Measurements from ENCODE around the gene PDE8A.

PDE8A gene

DNA sequence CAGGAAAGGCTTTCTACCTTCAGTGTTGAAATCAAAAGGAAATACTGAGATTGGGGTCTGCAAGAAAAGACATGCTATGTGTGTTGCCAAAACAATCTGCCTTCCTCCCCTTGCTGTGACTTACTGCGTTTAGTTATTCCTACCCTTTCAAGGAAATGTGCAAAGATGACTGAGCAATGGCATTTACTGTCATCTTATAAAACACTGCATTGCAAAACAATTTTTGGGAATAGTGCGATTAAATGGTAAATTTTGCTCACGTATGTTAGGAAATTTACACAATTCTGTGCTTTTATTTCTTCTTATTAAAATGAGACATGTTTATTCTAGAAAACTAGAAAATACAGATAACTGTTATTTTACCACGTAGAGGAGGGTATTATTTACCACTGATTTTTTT is 45.8 kb downstream of the PDE8A start:
- no peaks in the 10 kb centered on the region for H3K27me3 ChIP-seq (ENCODE audit: low read depth, low read length)
- H3K4me1 ChIP-seq (ENCODE audit: control insufficient read depth in 1 of 2, insufficient read depth in 2 of 2, low read length in 2 of 2), result peaks cover 25 to 46% of the 10 kb centered on the region in 2 donors
- peak overlapping the region; percentile 42 for H3K27ac ChIP-seq (ENCODE audit: low read length)
- no peaks in the 10 kb centered on the region for H3K36me3 ChIP-seq (ENCODE audit: control insufficient read depth in 1 of 2, insufficient read depth in 2 of 2, low read length in 2 of 2)
- no peak overlapping the region for H3K4me3 ChIP-seq (ENCODE audit: low read depth in 1 of 2, low read length in 2 of 2)
- no peaks in the 10 kb centered on the region for H3K9me3 ChIP-seq (ENCODE audit: control insufficient read depth in 1 of 2, low read length in 2 of 2)

DNA sequence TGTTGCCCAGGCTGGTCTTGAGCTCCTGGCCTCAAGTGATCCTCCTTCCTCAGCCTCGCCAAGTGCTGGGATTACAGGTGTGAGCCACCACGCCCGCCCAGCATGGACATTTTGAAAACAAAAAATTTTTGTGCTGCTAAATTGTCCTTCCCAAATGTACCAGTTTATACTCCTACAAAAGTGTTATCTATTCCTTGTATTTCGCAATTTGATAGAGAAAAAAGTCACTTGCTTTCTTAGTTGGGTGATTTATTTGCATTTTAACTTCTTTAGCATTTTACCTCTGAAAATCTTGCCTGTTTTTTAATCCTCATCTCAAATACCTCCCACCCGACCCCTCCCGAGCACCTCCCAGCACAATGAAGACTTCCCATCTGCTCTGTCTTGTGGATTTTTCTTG is 46.8 kb downstream of the PDE8A start:
- no peaks in the 10 kb centered on the region for H3K36me3 ChIP-seq (ENCODE audit: control insufficient read depth in 1 of 2, insufficient read depth in 2 of 2, low read length in 2 of 2)
- no peaks in the 10 kb centered on the region for H3K9me3 ChIP-seq (ENCODE audit: control insufficient read depth in 1 of 2, low read length in 2 of 2)
- no peaks in the 10 kb centered on the region for H3K27me3 ChIP-seq (ENCODE audit: low read depth, low read length)
- H3K27ac ChIP-seq (ENCODE audit: low read length), result no peak overlapping the region
- peaks cover 31 to 46% of the 10 kb centered on the region in 2 donors for H3K4me1 ChIP-seq (ENCODE audit: control insufficient read depth in 1 of 2, insufficient read depth in 2 of 2, low read length in 2 of 2)
- H3K4me3 ChIP-seq (ENCODE audit: low read depth in 1 of 2, low read length in 2 of 2), result no peak overlapping the region

DNA sequence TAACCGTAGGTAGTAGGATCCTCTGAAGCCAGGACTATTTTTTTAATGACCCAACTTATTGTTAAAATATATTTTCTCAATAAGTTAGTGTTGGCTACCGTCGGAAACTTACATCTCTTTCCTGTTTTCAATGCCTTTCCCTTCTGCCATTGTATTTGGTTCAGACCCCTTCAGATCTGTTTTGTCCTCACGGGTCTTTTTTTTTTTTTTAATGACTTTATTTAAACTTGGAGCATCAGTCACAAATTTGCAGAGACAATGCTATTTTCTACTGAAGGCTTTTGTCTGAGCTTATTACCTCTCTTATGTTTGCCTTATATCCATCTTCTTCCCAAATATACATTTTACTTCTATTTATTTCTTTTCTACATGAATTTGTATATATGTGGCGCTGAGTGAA is 47.6 kb downstream of the PDE8A start:
- H3K36me3 ChIP-seq (ENCODE audit: control insufficient read depth in 1 of 2, insufficient read depth in 2 of 2, low read length in 2 of 2), result no peaks in the 10 kb centered on the region
- no peaks in the 10 kb centered on the region for H3K9me3 ChIP-seq (ENCODE audit: control insufficient read depth in 1 of 2, low read length in 2 of 2)
- no peak overlapping the region for H3K27ac ChIP-seq (ENCODE audit: low read length)
- H3K4me3 ChIP-seq (ENCODE audit: low read depth in 1 of 2, low read length in 2 of 2), result no peak overlapping the region
- H3K27me3 ChIP-seq (ENCODE audit: low read depth, low read length), result no peaks in the 10 kb centered on the region
- peaks cover 31 to 46% of the 10 kb centered on the region in 2 donors for H3K4me1 ChIP-seq (ENCODE audit: control insufficient read depth in 1 of 2, insufficient read depth in 2 of 2, low read length in 2 of 2)

DNA sequence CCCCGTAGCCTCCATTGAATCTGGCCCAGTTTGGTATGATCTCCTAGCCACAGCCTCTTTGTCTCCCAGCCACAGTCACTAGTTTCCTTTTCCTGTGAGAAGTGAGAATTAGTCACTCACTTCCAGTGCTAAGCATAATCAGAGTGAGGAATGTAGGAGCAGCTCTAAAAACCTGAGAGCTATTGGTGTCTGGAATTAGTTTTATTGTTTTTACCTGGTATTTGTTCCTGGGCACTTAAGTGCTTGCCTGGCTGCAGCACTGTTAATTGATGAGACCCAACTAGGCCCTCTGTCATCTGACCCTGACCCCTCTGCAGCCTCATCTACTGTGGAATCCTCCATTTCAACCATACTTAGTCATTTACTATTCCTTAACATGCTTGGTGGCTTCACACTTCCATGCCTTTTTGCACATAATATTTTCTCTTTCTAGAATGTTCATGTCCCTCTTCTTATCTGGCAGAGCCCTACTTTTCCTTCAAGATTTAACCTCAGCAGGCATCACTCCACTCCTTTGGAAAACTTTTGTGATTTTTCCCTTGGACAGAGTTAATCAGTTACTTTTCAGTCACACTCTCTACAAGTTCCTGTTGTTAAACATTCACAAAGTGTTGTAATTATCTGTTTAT is 48.8 kb downstream of the PDE8A start:
- Histone ChIP-seq H3K27ac (ENCODE audit: low read length) (peak overlapping the region; percentile 69), H3K27me3 (ENCODE audit: low read depth, low read length) (no peaks in the 10 kb centered on the region), H3K4me1 (ENCODE audit: control insufficient read depth in 1 of 2, insufficient read depth in 2 of 2, low read length in 2 of 2) (peaks cover 26 to 37% of the 10 kb centered on the region in 2 donors), H3K9me3 (ENCODE audit: control insufficient read depth in 1 of 2, low read length in 2 of 2) (no peaks in the 10 kb centered on the region), H3K36me3 (ENCODE audit: control insufficient read depth in 1 of 2, insufficient read depth in 2 of 2, low read length in 2 of 2) (no peaks in the 10 kb centered on the region), H3K4me3 (ENCODE audit: low read depth in 1 of 2, low read length in 2 of 2) (no peak overlapping the region)

DNA sequence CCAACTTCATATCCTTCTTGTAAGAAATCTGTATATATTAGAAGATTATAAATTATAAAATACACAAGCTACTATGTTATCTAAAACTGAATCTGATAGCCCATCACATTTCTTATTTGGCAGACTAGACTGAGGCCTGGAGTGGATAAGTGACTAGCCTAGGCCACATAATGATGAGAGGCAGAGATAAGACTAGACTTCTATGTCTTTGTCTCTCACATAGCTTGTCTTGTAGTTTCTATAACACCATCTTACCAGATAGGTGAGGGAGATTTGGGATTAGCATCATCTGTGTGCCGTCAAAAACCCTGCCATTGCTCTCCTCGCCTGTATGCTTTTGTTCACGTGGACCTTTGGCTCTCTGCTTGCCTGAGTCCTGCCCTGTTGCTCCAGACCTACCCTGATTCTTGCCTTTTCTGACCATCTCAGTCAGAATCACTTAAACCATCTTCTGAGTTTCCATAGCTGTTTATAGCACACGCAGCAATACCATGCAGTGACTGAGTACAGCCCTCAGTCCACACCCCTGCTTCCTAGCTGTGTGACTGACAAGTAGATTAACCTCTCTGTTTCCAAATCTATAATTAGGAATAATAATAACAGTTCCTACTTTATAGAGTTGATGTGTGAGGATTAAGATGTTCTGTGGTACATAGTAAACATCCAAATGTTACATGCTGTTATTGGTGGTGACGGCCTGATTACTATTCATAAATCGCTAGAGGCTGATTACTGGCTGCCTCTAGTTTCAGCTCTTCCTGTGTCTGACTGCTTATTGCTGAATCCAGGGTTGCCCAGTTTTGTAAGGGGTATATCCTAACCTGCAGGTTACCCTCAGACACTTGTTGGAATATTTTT is 49.7 kb downstream of the PDE8A start:
- H3K36me3 ChIP-seq (ENCODE audit: control insufficient read depth in 1 of 2, insufficient read depth in 2 of 2, low read length in 2 of 2), result no peaks in the 10 kb centered on the region
- peaks cover 20 to 34% of the 10 kb centered on the region in 2 donors for H3K4me1 ChIP-seq (ENCODE audit: control insufficient read depth in 1 of 2, insufficient read depth in 2 of 2, low read length in 2 of 2)
- peak overlapping the region; percentile 77 for H3K27ac ChIP-seq (ENCODE audit: low read length)
- no peaks in the 10 kb centered on the region for H3K9me3 ChIP-seq (ENCODE audit: control insufficient read depth in 1 of 2, low read length in 2 of 2)
- H3K27me3 ChIP-seq (ENCODE audit: low read depth, low read length), result no peaks in the 10 kb centered on the region
- no peak overlapping the region for H3K4me3 ChIP-seq (ENCODE audit: low read depth in 1 of 2, low read length in 2 of 2)

DNA sequence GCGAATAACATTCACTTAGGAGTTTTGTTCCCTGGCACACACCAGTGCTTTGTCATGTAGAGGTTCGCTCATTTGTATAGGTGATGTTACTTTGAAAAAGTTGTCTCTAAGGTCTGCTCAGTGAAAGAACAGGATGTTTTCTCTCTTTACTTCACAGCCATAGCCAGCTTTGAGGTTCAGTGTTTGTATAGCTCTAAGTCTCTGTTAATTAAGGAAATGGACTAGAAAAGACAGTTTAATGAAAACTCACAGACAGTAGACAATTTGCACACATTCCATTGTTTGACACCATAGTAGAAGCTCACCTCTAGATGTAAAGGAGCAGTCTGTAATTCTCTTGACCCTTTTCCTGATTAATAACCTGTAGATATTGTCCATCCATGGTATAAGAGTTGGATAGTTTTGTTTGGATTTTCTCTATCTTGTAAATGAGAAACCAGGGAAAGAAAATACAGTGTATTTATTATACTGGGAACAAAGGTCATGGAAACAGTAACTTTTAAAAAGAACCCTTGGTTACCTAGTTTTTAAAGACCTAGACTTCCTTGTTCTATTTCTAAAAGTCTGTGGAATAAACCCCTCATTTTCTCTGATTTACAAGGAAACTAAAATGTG is 50.4 kb downstream of the PDE8A start:
- peak overlapping the region; percentile 77 for H3K27ac ChIP-seq (ENCODE audit: low read length)
- peaks cover 20 to 32% of the 10 kb centered on the region in 2 donors for H3K4me1 ChIP-seq (ENCODE audit: control insufficient read depth in 1 of 2, insufficient read depth in 2 of 2, low read length in 2 of 2)

DNA sequence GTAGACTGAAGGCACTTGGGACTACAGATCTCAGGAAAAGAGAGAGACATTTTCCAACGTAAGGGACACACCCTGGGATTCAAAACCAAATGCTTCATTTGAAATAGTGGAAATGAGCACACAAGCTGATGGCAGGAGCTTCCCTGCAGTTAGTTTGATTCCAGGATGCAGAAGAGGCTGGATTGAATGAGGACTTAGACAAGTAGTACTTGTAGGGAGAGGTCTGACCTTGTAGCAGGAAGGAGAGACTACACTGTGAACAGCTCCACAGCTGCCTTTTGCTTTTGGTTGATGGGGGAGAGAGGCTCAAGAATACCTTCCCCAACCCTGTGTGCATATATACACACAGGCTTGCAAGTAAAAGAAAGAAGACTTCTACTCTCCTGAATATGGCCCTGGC is 51.5 kb downstream of the PDE8A start:
- H3K4me1 ChIP-seq (ENCODE audit: control insufficient read depth in 1 of 2, insufficient read depth in 2 of 2, low read length in 2 of 2), result peaks cover 20 to 26% of the 10 kb centered on the region in 2 donors

More for the DNA sequence above, 50.4 kb downstream of the PDE8A start:
- Histone ChIP-seq H3K36me3 (ENCODE audit: control insufficient read depth in 1 of 2, insufficient read depth in 2 of 2, low read length in 2 of 2) (no peaks in the 10 kb centered on the region), H3K4me3 (ENCODE audit: low read depth in 1 of 2, low read length in 2 of 2) (no peak overlapping the region), H3K9me3 (ENCODE audit: control insufficient read depth in 1 of 2, low read length in 2 of 2) (no peaks in the 10 kb centered on the region), H3K27me3 (ENCODE audit: low read depth, low read length) (no peaks in the 10 kb centered on the region)

DNA sequence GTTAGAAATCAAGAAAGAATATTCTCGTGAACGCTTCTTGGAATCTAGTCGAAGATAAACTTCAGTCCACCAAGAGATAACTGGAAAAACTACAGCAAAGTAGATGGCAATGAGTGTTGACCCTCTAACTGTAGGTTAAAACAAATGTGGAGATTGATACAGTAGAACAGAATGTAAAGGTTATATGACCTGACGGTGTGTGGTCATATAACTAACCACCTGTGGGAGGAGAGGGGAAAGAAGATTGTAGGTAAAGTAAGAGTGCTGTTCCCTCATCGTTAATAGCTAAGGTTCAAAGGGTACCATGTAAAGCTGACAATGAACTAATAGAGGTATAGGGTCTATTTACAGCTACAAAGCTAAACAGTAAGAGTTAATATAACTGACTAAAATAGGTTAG is 52.6 kb downstream of the PDE8A start:
- Histone ChIP-seq H3K9me3 (ENCODE audit: control insufficient read depth in 1 of 2, low read length in 2 of 2) (no peaks in the 10 kb centered on the region), H3K36me3 (ENCODE audit: control insufficient read depth in 1 of 2, insufficient read depth in 2 of 2, low read length in 2 of 2) (no peaks in the 10 kb centered on the region), H3K27ac (ENCODE audit: low read length) (no peak overlapping the region), H3K4me3 (ENCODE audit: low read depth in 1 of 2, low read length in 2 of 2) (no peak overlapping the region), H3K27me3 (ENCODE audit: low read depth, low read length) (no peaks in the 10 kb centered on the region), H3K4me1 (ENCODE audit: control insufficient read depth in 1 of 2, insufficient read depth in 2 of 2, low read length in 2 of 2) (peaks cover 20 to 31% of the 10 kb centered on the region in 2 donors)

More for the DNA sequence above, 51.5 kb downstream of the PDE8A start:
- Histone ChIP-seq H3K27ac (ENCODE audit: low read length) (peak overlapping the region; percentile 77), H3K36me3 (ENCODE audit: control insufficient read depth in 1 of 2, insufficient read depth in 2 of 2, low read length in 2 of 2) (no peaks in the 10 kb centered on the region), H3K9me3 (ENCODE audit: control insufficient read depth in 1 of 2, low read length in 2 of 2) (no peaks in the 10 kb centered on the region), H3K27me3 (ENCODE audit: low read depth, low read length) (no peaks in the 10 kb centered on the region), H3K4me3 (ENCODE audit: low read depth in 1 of 2, low read length in 2 of 2) (no peak overlapping the region)

DNA sequence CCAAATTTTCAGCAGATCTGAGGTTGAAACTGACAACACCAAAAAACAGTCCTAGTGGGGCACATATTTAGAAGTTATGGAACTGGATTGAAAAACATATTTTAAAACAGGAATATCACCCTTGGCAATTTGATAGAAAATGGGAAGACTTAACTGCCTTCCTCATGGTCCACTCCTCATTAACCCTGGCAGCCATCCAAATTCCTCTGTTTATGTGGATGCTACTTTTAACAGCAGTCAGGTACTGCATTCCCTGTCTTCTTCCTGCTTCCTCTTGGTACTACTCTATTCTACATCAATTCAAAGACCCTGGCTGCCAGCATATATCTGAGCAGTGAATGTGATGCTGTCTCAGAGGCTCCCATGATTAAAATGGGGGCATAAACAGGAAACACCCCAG is 54.3 kb downstream of the PDE8A start:
- Histone ChIP-seq H3K36me3 (ENCODE audit: control insufficient read depth in 1 of 2, insufficient read depth in 2 of 2, low read length in 2 of 2) (no peaks in the 10 kb centered on the region), H3K4me1 (ENCODE audit: control insufficient read depth in 1 of 2, insufficient read depth in 2 of 2, low read length in 2 of 2) (peaks cover 14 to 20% of the 10 kb centered on the region in 2 donors), H3K27me3 (ENCODE audit: low read depth, low read length) (no peaks in the 10 kb centered on the region), H3K4me3 (ENCODE audit: low read depth in 1 of 2, low read length in 2 of 2) (no peak overlapping the region), H3K9me3 (ENCODE audit: control insufficient read depth in 1 of 2, low read length in 2 of 2) (no peaks in the 10 kb centered on the region), H3K27ac (ENCODE audit: low read length) (no peak overlapping the region)

DNA sequence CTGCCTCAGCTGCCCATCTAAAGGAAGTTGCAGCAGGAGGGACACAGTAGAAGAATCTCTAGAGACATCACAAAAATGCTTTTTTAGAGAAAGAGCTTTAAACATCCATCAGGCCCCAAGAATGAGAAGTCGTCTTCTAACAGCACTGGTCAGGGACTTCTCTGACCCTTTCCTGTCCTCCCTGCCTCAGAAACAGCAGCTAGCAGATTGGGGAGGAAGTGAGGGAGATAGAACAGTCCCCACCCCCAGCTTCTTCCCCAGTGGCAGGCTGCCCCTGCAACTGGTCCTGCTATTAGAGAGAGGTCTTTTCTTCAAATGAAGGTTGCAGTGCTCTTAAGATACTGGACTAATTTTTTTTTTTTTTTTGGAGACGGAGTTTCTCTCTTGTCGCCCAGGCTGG is 55.1 kb downstream of the PDE8A start:
- H3K4me3 ChIP-seq (ENCODE audit: low read depth in 1 of 2, low read length in 2 of 2), result no peak overlapping the region
- no peaks in the 10 kb centered on the region for H3K27me3 ChIP-seq (ENCODE audit: low read depth, low read length)
- no peak overlapping the region for H3K27ac ChIP-seq (ENCODE audit: low read length)
- no peaks in the 10 kb centered on the region for H3K9me3 ChIP-seq (ENCODE audit: control insufficient read depth in 1 of 2, low read length in 2 of 2)
- H3K4me1 ChIP-seq (ENCODE audit: control insufficient read depth in 1 of 2, insufficient read depth in 2 of 2, low read length in 2 of 2), result peaks cover 12 to 16% of the 10 kb centered on the region in 2 donors
- no peaks in the 10 kb centered on the region for H3K36me3 ChIP-seq (ENCODE audit: control insufficient read depth in 1 of 2, insufficient read depth in 2 of 2, low read length in 2 of 2)

DNA sequence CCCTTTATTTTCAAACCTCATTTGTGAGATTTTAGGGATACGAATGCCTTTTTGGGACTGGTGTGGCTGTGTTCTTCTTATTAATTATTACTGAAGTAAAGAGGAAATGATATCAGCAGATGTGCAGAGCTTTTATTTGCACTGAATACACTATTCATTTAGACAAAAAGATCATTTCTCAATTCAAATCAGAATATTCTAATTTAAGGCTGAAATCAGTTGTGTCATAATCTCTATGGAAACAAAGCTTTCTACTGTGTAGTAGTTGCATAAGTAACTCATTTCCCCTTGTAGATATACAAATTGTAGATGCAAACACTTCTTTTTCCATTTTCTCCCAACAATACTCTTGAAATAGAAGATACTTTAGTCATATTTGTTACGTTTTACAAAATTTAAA is 56.0 kb downstream of the PDE8A start:
- peaks cover 6 to 16% of the 10 kb centered on the region in 2 donors for H3K4me1 ChIP-seq (ENCODE audit: control insufficient read depth in 1 of 2, insufficient read depth in 2 of 2, low read length in 2 of 2)
- H3K27me3 ChIP-seq (ENCODE audit: low read depth, low read length), result no peaks in the 10 kb centered on the region
- H3K9me3 ChIP-seq (ENCODE audit: control insufficient read depth in 1 of 2, low read length in 2 of 2), result no peaks in the 10 kb centered on the region
- H3K27ac ChIP-seq (ENCODE audit: low read length), result no peak overlapping the region
- H3K36me3 ChIP-seq (ENCODE audit: control insufficient read depth in 1 of 2, insufficient read depth in 2 of 2, low read length in 2 of 2), result no peaks in the 10 kb centered on the region
- H3K4me3 ChIP-seq (ENCODE audit: low read depth in 1 of 2, low read length in 2 of 2), result no peak overlapping the region

All from muscle layer of duodenum (tissue), 2 donors.